DMS79 (cell line): Measurements from ENCODE around the gene TRIP13.
A peak's percentile ranks its signal among the peaks of the same experiment; 100 is the strongest.
"Not testable (repeated sequence)": the region's sequence is repeated elsewhere in the genome, so short reads cannot be mapped to it uniquely, and the experiment has no call there.

Experiments
- DNase-seq: peaks from one replicate; lab custom pipeline; 2025; lab: John Stamatoyannopoulos, UW

TRIP13 gene

GRCh38 chr5:919356-920000, 26.8 kb downstream of the TRIP13 start:
- DNase-seq = no peak

GRCh38 chr5:920321-920720, 27.6 kb downstream of the TRIP13 start:
- no peak for DNase-seq

- DNase-seq = no peak
These were observed 29.1 kb downstream of the TRIP13 start for GRCh38 chr5:921456-922435.

DNA sequence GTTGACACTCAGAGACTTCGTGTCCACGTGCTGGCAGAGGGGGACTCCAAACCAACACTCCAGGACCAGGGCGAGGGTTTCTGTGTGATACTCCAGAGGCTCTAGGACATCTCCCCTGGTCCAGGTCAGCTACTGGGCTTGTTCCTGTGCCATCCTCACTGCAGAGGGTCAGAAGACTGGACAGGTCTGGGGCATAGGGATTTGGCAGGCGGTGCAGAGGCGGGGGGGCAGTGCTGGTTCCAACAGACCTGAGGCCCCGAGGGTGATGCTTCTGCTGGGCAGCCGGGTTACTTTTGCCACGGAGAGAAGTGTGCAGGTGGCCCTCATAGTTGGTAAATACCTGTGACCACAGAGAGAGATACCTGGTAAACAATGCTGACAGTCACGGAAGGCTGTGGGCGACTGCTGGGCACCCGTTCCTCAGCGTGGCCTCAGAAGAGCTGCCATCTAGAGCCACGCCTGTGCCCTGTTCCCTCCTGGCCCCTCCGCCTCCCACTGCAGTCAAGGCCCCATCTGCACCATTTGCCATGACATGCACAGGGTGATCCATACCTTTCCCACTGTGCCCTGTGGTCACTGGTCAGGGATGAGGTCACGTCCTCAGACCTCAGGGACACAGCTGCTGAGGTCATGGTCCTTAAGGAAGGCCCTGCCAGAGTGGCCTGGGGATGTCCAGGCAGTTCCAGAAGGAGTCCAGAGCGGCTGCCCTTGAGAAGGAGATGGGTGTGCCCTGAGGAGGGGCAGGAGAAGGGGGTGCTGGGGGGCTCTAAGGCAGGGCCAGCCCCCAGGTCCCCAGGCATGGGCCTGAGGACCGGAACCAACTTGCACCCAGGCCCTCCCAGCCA, 30.0 kb downstream of the TRIP13 start:
- no peak for DNase-seq

GRCh38 chr5:923281-923873, 30.7 kb downstream of the TRIP13 start:
- peak; percentile 34 for DNase-seq

- no peak for DNase-seq
These were observed 33.9 kb downstream of the TRIP13 start for GRCh38 chr5:926417-927171.

- DNase-seq = no peak
These were observed 34.7 kb downstream of the TRIP13 start for GRCh38 chr5:927172-928015.

DNA sequence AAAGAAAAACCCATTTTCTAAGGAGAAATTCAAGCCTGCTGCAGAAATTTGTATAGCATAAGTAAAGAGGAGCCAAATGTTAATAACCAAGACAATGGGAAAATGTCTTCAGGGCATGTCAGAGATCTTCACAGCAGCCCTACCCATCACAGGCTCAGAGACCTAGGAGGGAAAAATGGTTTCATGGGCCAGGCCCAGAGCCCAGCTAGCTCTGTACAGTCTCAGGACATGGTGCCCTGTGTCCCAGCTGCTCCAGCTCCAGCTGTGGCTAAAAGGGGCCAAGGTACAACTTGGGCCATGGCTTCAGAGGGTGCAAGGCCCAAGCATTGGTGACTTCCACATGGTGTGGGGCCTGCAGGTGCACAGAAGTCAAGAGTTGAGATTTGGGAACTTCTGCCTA, 36.5 kb downstream of the TRIP13 start:
- not testable (repeated sequence) for DNase-seq

DNA sequence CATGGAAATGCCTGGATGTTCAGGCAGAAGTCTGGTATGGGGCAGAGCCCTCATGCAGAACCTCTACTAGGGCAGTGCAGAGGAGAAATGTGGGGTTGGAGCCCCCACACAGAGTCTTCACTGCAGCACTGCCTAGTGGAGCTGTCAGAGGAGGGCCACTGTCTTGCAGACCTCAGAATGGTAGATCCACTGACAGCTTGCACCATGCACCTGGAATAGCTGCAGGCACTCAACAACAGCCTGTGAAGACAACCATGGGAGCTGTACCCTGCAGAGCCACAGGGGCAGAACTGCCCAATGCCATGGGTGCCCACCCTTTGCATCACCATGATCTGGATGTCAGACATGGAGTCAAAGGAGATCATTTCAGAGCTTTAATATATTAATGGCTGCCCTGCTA, 36.9 kb downstream of the TRIP13 start:
- DNase-seq = no peak

DNA sequence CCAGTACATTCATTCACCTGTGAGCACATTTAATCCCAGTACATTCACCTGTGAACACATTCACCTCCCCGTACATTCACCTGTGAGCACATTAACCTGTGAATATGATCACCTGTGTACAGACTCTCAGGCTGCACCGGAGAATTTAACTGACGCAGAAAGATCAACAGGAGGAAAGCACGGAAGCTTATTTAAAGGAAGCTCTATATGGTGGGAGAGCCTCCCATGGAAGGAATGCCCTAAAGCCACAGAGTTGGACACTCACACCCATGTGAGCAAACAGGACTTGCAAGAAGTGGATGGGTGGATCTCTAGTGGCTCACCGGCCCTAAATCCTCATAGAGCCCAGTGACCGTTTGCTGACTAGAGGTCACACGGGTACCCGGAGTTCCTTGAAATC, 38.2 kb downstream of the TRIP13 start:
- DNase-seq = no peak

- no peak for DNase-seq
These were observed 39.0 kb downstream of the TRIP13 start for GRCh38 chr5:931570-932145.

- DNase-seq = no peak
These were observed 39.5 kb downstream of the TRIP13 start for GRCh38 chr5:932151-932627.

DNA sequence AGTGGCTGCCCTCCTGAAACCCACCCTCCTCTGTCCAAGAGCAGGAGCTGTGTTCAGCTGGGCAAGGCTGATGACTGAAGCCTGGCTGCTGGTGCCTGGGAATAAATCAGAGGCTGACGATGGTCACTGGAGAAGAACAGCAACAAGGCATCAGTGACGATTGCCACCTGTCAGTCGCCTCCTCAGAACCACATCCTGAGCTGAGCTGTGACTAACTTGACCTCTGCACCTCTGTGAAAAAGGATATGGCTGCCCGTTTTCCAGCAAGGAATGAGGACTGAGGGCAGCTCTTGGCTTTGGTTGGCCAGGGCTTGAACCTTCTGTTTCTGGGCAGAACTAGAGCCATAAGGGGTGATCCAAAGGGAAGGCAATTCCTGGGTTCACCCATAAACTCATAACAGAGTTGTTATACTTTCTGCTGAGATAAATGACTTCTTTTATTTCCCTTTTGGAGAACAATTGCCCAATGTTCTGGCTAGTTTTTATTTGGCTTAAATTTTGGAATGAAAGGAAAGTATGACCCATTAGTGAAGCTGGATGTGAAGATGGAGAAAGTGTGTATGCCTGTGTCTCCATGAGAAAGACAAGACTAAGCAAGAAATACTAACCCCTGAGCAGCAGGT, 40.1 kb downstream of the TRIP13 start:
- no peak for DNase-seq

DNA sequence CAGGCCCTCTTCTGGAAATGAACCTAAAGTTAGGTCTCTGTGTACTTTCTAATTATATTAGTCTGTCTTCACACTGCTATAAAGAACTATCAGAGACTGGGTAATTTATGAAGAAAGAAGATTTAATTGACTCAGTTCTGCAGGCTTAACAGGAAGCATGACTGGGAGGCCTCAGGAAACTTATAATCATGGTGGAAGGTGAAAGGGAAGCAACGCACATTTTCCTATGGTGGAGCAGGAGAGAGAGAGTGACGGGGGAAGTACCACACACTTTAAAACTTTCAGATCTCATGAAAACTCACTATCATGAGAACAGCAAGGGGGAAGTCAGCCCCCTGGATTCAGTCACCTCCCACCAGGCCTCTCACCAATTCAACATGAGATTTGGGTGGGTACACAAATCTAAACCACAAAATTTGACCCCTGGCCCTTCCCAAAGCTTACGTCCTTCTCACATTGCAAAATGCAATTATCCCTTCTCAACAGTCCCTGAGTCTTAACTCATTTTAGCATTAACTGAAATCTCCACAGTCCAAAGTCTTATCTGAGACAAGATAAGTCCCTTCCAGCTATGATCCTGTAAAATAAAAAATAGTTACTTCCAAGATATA, 40.7 kb downstream of the TRIP13 start:
- no peak for DNase-seq

DNA sequence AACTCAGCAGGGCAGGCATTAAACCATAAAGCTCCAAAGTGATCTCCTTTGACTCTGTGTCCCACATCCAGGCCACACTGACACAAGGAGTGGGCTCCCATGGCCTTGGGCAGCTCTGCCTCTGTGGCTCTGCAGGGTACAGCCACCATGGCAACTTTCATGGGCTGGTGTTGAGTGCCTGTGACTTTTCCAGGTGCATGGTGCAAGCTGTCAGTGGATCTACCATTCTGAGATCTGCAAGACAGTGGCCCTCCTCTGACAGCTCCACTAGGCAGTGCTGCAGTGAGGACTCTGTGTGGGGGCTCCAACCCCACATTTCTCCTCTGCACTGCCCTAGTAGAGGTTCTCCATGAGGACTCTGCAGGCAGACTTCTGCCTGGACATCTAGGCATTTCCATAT, 41.3 kb downstream of the TRIP13 start:
- DNase-seq = not testable (repeated sequence)

GRCh38 chr5:934381-934967, 41.8 kb downstream of the TRIP13 start:
- DNase-seq = not testable (repeated sequence)

DNA sequence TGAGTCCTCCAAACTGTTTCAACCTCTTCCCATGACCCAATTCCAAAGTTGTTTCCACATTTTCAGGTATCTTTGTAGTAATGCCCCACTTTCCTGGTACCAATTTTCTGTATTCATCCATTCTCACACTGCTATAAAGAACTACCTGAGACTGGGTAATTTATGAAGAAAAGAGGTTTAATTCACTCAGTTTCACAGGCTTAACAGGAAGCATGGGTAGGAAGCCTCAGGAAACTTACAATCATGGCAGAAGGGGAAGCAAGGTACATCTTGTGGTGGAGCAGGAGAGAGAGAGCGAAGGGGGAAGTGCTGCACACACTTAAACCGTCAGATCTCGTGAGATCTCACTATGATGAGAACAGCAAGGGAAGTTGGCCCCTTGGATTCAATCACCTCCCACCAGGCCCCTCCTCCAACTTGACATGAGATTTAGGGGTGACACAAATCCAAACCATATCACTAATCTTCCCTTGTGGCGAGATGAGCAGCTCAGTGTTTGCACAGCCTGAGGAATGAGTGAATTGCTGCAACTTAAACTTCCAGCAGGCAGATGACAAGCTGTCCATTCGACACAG, 42.9 kb downstream of the TRIP13 start:
- no peak for DNase-seq
